ENCODE measurements around the gene COL13A1.

DNA sequence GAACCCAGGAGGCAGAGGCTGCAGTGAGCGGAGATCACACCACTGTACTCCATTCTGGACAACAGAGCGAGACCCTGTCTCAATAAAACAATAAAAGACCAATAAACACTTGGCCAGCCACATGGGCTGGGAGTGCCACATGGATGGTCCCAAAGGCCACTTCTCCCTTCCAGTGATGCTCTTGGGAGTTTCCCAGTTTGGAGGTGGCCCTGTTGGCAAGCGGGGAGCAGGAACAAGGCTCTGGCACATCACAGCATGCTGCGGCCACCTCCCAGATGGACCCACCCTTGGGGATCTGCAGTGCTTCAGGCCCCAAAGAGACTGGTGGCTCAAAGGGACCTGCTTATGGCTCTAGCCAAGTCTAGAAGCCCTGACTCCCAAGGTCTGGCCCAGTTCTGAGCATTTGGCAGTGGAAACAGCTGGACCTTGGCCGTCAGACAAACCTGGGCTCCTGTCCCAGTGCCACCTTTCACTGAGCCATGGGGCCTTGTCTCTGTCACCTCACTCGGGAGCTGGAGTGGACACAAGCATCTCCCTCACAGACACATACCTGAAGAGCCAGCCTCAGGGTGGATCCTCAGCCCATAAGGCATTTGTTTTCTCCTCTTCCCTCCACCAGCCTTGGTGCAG lies 91.7 kb downstream of the COL13A1 start:
- no peak for TF ChIP-seq RCOR1 (IDR thresholded peaks at IDR 0.05; ENCODE audit: low read length)
- TF ChIP-seq, protein P1, sequence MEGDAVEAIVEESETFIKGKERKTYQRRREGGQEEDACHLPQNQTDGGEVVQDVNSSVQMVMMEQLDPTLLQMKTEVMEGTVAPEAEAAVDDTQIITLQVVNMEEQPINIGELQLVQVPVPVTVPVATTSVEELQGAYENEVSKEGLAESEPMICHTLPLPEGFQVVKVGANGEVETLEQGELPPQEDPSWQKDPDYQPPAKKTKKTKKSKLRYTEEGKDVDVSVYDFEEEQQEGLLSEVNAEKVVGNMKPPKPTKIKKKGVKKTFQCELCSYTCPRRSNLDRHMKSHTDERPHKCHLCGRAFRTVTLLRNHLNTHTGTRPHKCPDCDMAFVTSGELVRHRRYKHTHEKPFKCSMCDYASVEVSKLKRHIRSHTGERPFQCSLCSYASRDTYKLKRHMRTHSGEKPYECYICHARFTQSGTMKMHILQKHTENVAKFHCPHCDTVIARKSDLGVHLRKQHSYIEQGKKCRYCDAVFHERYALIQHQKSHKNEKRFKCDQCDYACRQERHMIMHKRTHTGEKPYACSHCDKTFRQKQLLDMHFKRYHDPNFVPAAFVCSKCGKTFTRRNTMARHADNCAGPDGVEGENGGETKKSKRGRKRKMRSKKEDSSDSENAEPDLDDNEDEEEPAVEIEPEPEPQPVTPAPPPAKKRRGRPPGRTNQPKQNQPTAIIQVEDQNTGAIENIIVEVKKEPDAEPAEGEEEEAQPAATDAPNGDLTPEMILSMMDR (IDR thresholded peaks at IDR 0.05), result no peak
- no peak for TF ChIP-seq SMC3 (IDR thresholded peaks at IDR 0.05; ENCODE audit: low read depth, low read length)
- no peak for TF ChIP-seq FOXM1 (IDR thresholded peaks at IDR 0.05; ENCODE audit: low read depth)
- no peak for TF ChIP-seq EP300 (IDR thresholded peaks at IDR 0.05; ENCODE audit: borderline replicate concordance in 1 of 2, low read depth in 1 of 2, low read length in 1 of 2)
- TF ChIP-seq, protein P2, sequence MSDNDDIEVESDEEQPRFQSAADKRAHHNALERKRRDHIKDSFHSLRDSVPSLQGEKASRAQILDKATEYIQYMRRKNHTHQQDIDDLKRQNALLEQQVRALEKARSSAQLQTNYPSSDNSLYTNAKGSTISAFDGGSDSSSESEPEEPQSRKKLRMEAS (IDR thresholded peaks at IDR 0.05; ENCODE audit: low read depth), result no peak
- no peak for TF ChIP-seq NRF1 (IDR thresholded peaks at IDR 0.05; ENCODE audit: low read depth, low read length)
- no peak for TF ChIP-seq CHD2 (IDR thresholded peaks at IDR 0.05; ENCODE audit: low read length, partially characterized antibody)
- TF ChIP-seq EZH2phosphoT487 (IDR thresholded peaks at IDR 0.05; ENCODE audit: borderline replicate concordance, low read depth), result no peak
- TF ChIP-seq GATA2 (CRISPR knock-in tag; IDR thresholded peaks at IDR 0.05), result no peak
- TF ChIP-seq REST (IDR thresholded peaks at IDR 0.05; ENCODE audit: low read depth, low read length), result no peak
- no peak for TF ChIP-seq TAF1 (IDR thresholded peaks at IDR 0.05; ENCODE audit: borderline replicate concordance, low read depth, low read length)

Measured in SK-N-SH (cell line).